GM18517 (cell line): ENCODE data around the gene AMMECR1L.
"Not testable (repeated sequence)": the region's sequence is repeated elsewhere in the genome, so short reads cannot be mapped to it uniquely, and the experiment has no call there.

ENCODE experiments used
- ATAC-seq: cut with Tn5 transposase; IDR thresholded peaks from one replicate; pipeline ENCODE4 v1.9.1; 2021; ENCODE audit warnings: mild to moderate bottlenecking, moderate library complexity; ENCODE audit not compliant: unreplicated experiment

Gene AMMECR1L

GRCh38 chr2:127841466-127842178 is 44.1 kb downstream of the AMMECR1L start:
- ATAC-seq = no peak

- no peak for ATAC-seq
Measured at GRCh38 chr2:127840893-127841292, 44.9 kb downstream of the AMMECR1L start.

- ATAC-seq = no peak
Measured at GRCh38 chr2:127834951-127835350, 50.8 kb downstream of the AMMECR1L start.

GRCh38 chr2:127829845-127830246 is 55.9 kb downstream of the AMMECR1L start:
- ATAC-seq = peak; percentile 98

GRCh38 chr2:127826708-127827107 is 59.0 kb downstream of the AMMECR1L start:
- ATAC-seq = not testable (repeated sequence)

- no peak for ATAC-seq
Measured at GRCh38 chr2:127826047-127826446, 59.7 kb downstream of the AMMECR1L start.

- no peak for ATAC-seq
Measured at GRCh38 chr2:127820080-127820668, 65.6 kb downstream of the AMMECR1L start.

- no peak for ATAC-seq
Measured at GRCh38 chr2:127818794-127819425, 66.8 kb downstream of the AMMECR1L start.

DNA sequence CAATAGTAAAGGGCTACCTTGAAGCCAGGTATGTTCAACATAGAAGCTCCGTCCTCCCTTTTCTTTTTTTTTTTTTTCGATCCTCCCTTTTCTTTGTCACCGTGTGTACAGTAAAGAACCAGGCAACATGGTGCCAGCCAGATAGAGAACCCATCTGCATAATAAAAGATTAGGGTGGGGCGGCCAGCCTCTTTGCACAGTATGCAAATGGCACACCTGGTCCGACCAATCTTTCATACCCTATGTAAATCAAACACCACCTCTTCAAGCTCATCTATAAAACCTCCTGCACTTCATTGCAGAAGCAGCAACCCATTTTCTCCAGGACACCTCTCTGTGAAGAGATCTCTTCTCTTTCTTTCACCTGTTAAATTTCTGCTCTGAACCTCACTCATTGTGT is 67.5 kb downstream of the AMMECR1L start:
- no peak for ATAC-seq

DNA sequence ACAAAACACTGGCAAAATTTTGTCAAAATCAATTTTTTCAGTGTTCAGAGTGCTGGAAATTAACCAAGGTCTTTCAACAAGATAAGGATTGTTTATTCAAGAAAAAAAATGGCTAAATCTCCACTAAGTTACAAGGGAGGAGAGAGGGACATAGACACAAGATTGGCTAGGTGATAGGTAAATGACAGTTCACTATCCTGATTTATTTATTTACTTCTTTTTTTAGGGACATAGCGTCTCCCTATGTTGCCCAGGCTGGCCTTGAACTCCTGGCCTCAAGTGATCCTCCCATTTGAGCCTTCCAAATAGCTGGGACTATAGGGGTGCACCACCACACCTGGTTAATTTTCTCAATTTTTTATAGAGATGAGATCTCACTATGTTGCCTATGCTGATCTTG is 71.1 kb downstream of the AMMECR1L start:
- no peak for ATAC-seq

DNA sequence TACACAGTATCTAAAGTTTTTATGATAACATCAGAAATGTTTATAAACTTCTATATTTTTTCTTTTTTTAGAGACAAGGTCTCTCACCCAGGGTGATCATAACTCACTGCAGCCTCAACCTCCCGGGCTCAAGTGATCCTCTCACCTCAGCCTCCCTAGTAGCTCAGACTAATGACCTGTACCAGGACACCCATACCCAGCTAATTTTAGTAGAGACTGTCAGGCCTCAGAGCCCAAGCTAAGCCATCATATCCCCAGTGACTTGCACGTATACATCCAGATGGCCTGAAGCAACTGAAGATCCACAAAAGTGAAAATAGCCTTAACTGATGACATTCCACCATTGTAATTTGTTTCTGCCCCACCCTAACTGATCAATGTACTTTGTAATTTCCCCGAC is 73.3 kb downstream of the AMMECR1L start:
- not testable (repeated sequence) for ATAC-seq
